ENCODE measurements around the gene GEMIN5. TPM values are rescaled to one million over a fixed set of nuclear protein-coding genes. Genes with fewer than 3 reads are reported as not detected.

The GEMIN5 gene
- total RNA-seq, 1 donor from 2014 or later, result 14.8 TPM

DNA sequence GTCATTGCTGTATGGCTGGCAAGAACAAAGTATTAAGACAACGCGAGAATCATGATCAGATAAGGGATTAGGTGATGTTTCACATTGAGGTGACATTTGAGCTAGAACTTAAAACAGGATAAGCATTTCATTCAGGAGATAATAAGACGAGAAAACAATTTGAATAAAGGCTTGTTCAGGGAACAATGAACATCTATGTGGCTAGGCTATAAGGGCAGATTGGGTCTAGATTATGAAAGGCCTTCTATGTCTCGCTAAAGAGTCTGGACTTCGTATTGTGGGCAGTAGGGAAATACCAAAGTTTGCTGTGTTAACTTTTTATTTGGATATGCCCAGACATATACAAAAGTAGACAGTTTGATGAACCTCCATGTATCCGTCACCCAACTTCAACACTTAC is 9.8 kb upstream of the GEMIN5 start:
- H3K27me3 ChIP-seq (ENCODE audit: insufficient read depth, low read length), result no peaks in the 10 kb centered on the region
- TF ChIP-seq, protein P1, sequence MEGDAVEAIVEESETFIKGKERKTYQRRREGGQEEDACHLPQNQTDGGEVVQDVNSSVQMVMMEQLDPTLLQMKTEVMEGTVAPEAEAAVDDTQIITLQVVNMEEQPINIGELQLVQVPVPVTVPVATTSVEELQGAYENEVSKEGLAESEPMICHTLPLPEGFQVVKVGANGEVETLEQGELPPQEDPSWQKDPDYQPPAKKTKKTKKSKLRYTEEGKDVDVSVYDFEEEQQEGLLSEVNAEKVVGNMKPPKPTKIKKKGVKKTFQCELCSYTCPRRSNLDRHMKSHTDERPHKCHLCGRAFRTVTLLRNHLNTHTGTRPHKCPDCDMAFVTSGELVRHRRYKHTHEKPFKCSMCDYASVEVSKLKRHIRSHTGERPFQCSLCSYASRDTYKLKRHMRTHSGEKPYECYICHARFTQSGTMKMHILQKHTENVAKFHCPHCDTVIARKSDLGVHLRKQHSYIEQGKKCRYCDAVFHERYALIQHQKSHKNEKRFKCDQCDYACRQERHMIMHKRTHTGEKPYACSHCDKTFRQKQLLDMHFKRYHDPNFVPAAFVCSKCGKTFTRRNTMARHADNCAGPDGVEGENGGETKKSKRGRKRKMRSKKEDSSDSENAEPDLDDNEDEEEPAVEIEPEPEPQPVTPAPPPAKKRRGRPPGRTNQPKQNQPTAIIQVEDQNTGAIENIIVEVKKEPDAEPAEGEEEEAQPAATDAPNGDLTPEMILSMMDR (IDR thresholded peaks at IDR 0.05; ENCODE audit: insufficient read depth, low read depth, low read length), result no peak
- TF ChIP-seq EZH2 (IDR thresholded peaks at IDR 0.05; ENCODE audit: insufficient read depth, low read length), result no peak
- no peaks in the 10 kb centered on the region for H3K4me1 ChIP-seq (ENCODE audit: insufficient read depth, low read length)
- DNase-seq (ENCODE audit: low read depth), result no peak
- peaks cover 76% of the 10 kb centered on the region for H3K79me2 ChIP-seq (ENCODE audit: insufficient read depth, low read length)
- peaks cover 51% of the 10 kb centered on the region for H4K20me1 ChIP-seq (ENCODE audit: insufficient read depth, low read length)
- peak; percentile 9 for FAIRE-seq
- Mint-ChIP-seq H3K27ac (ENCODE audit: unreplicated experiment) (no peak overlapping the region), H3K4me3 (ENCODE audit: unreplicated experiment) (no peak overlapping the region), H3K9me3 (ENCODE audit: unreplicated experiment) (no peaks in the 10 kb centered on the region), H3K36me3 (ENCODE audit: low read depth, unreplicated experiment) (no peaks in the 10 kb centered on the region), H3K4me1 (ENCODE audit: low read depth, unreplicated experiment) (peaks cover 3% of the 10 kb centered on the region), H3K27me3 (ENCODE audit: low read depth, unreplicated experiment) (no peaks in the 10 kb centered on the region)
- H3K9me3 ChIP-seq (ENCODE audit: insufficient read depth, low read depth, low read length), result no peaks in the 10 kb centered on the region
- H3K36me3 ChIP-seq (ENCODE audit: insufficient read depth, low read length), result peaks cover 3% of the 10 kb centered on the region
- H3K4me2 ChIP-seq (ENCODE audit: low read length), result no peak overlapping the region
- H3K4me3 ChIP-seq (ENCODE audit: insufficient read depth, low read depth, low read length), result no peak overlapping the region
- H3K9ac ChIP-seq (ENCODE audit: low read length), result no peak overlapping the region
- H2AFZ ChIP-seq (ENCODE audit: low read depth, low read length), result no peak overlapping the region
- no peak overlapping the region for H3K27ac ChIP-seq (ENCODE audit: low read depth, low read length)

DNA sequence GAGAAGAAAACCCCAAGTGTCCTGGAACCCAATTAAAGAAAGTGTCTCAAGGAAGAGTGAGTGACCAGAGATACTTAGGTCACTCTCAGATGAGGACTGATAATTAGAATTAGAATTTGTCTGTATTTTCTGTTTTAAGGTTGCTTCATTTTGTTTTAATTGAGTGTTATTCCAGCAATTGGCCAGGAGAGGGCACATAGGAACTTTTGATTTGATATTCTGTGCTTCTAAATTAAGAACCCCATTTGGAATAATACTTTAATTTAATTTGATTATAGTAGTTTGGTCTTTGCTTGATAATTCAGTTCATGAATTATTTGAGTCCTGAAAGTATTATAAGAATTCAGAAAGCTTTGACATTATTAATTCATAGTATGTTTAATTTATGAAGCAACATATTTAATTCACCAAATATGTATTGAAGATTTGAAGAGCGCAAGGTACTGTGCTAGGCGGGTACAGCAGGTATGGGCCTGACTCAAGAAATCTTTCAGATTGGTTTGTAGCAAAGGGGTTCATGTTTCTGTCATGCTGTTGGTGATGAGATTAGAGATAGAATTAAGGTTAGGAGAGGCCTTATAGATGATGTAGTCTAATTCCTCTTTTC is 7.8 kb upstream of the GEMIN5 start:
- no peaks in the 10 kb centered on the region for H3K27me3 Mint-ChIP-seq (ENCODE audit: low read depth, unreplicated experiment)
- H3K27ac ChIP-seq (ENCODE audit: low read depth, low read length), result no peak overlapping the region
- DNase-seq (ENCODE audit: low read depth), result no peak
- no peaks in the 10 kb centered on the region for H3K36me3 Mint-ChIP-seq (ENCODE audit: low read depth, unreplicated experiment)
- H3K36me3 ChIP-seq (ENCODE audit: insufficient read depth, low read length), result peaks cover 3% of the 10 kb centered on the region
- peaks cover 7% of the 10 kb centered on the region for H3K4me1 ChIP-seq (ENCODE audit: insufficient read depth, low read length)
- no peak overlapping the region for H3K27ac Mint-ChIP-seq (ENCODE audit: unreplicated experiment)
- peaks cover 52% of the 10 kb centered on the region for H4K20me1 ChIP-seq (ENCODE audit: insufficient read depth, low read length)
- no peaks in the 10 kb centered on the region for H3K9me3 Mint-ChIP-seq (ENCODE audit: unreplicated experiment)
- peaks cover 90% of the 10 kb centered on the region for H3K79me2 ChIP-seq (ENCODE audit: insufficient read depth, low read length)
- FAIRE-seq, result no peak
- no peak overlapping the region for H3K4me3 Mint-ChIP-seq (ENCODE audit: unreplicated experiment)
- no peak overlapping the region for H3K4me3 ChIP-seq (ENCODE audit: insufficient read depth, low read depth, low read length)
- no peak overlapping the region for H2AFZ ChIP-seq (ENCODE audit: low read depth, low read length)
- TF ChIP-seq, protein P1 (IDR thresholded peaks at IDR 0.05; ENCODE audit: insufficient read depth, low read depth, low read length), result peak; percentile 61
- TF ChIP-seq EZH2 (IDR thresholded peaks at IDR 0.05; ENCODE audit: insufficient read depth, low read length), result no peak
- no peaks in the 10 kb centered on the region for H3K27me3 ChIP-seq (ENCODE audit: insufficient read depth, low read length)
- H3K4me1 Mint-ChIP-seq (ENCODE audit: low read depth, unreplicated experiment), result peaks cover 7% of the 10 kb centered on the region
- no peak overlapping the region for H3K4me2 ChIP-seq (ENCODE audit: low read length)
- no peak overlapping the region for H3K9ac ChIP-seq (ENCODE audit: low read length)
- no peaks in the 10 kb centered on the region for H3K9me3 ChIP-seq (ENCODE audit: insufficient read depth, low read depth, low read length)

DNA sequence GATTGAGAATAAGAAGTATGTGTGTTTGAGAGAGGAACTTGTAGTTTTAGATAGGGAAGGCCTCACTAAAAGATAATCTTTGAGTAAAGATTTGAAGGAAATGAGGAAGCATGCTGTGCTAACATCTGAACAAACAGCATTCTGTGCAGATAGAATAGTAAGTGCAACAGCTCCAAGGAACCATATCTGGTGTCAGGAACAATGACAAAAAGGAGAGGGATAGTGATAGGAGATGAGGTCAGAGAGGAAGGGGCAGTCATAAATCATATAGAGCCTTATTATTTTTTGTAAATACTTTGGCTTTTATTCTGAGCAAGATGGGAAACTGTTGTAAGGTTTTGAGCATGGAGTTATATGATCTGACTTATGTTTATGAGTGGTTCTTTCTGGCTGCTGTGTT is 6.7 kb upstream of the GEMIN5 start:
- FAIRE-seq, result no peak
- H4K20me1 ChIP-seq (ENCODE audit: insufficient read depth, low read length), result peaks cover 41% of the 10 kb centered on the region
- H3K4me3 ChIP-seq (ENCODE audit: insufficient read depth, low read depth, low read length), result no peak overlapping the region

More for the DNA sequence above, 6.7 kb upstream of the GEMIN5 start:
- Histone ChIP-seq H3K36me3 (ENCODE audit: insufficient read depth, low read length) (peaks cover 3% of the 10 kb centered on the region), H3K4me2 (ENCODE audit: low read length) (no peak overlapping the region), H3K9ac (ENCODE audit: low read length) (no peak overlapping the region), H3K4me1 (ENCODE audit: insufficient read depth, low read length) (peaks cover 7% of the 10 kb centered on the region), H3K27ac (ENCODE audit: low read depth, low read length) (no peak overlapping the region), H3K9me3 (ENCODE audit: insufficient read depth, low read depth, low read length) (no peaks in the 10 kb centered on the region), H3K79me2 (ENCODE audit: insufficient read depth, low read length) (peaks cover 81% of the 10 kb centered on the region), H2AFZ (ENCODE audit: low read depth, low read length) (no peak overlapping the region), H3K27me3 (ENCODE audit: insufficient read depth, low read length) (no peaks in the 10 kb centered on the region)
- no peaks in the 10 kb centered on the region for H3K36me3 Mint-ChIP-seq (ENCODE audit: low read depth, unreplicated experiment)
- H3K4me3 Mint-ChIP-seq (ENCODE audit: unreplicated experiment), result no peak overlapping the region
- peaks cover 7% of the 10 kb centered on the region for H3K4me1 Mint-ChIP-seq (ENCODE audit: low read depth, unreplicated experiment)
- no peaks in the 10 kb centered on the region for H3K27me3 Mint-ChIP-seq (ENCODE audit: low read depth, unreplicated experiment)
- TF ChIP-seq, protein P1 (IDR thresholded peaks at IDR 0.05; ENCODE audit: insufficient read depth, low read depth, low read length), result no peak
- TF ChIP-seq EZH2 (IDR thresholded peaks at IDR 0.05; ENCODE audit: insufficient read depth, low read length), result no peak
- DNase-seq (ENCODE audit: low read depth), result no peak
- no peak overlapping the region for H3K27ac Mint-ChIP-seq (ENCODE audit: unreplicated experiment)
- no peaks in the 10 kb centered on the region for H3K9me3 Mint-ChIP-seq (ENCODE audit: unreplicated experiment)

Data from astrocyte (in vitro differentiated cells and primary cell).